ENCODE measurements around the gene AUNIP. TPM values are rescaled to one million over a fixed set of nuclear protein-coding genes. Genes with fewer than 3 reads are reported as not detected.

Gene AUNIP
- total and polyA plus RNA-seq, 2 donors, result 0.59 to 4.5 TPM

DNA sequence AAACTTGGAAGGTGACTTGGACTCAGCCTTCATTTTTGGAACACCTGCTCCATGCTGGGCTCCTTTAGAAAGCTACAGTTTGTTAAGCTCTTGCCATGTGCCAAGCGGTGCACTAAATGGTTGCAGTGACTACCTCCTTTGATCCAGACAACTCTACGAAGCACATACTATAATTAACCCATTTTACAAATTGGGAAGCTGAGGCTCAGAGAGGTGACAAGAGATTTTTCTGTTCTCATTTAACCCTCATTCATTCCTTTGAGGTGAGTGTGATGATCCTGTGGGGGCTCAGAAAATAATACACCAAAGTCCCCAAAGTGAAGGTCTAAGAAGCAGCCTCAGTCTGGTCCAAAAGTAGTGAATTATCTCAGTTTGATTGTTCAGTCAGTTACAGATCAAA is 17.9 kb upstream of the AUNIP start:
- Histone ChIP-seq H3K27me3 (ENCODE audit: control insufficient read depth in 2 of 2, insufficient read depth in 1 of 2, low read length in 1 of 2) (peaks cover 7 to 27% of the 10 kb centered on the region in 2 donors), H3K4me1 (ENCODE audit: control insufficient read depth in 2 of 2, insufficient read depth in 2 of 2, low read length in 2 of 2) (peaks cover 11 to 16% of the 10 kb centered on the region in 2 donors), H3K4me3 (ENCODE audit: low read length in 2 of 2) (no peak overlapping the region), H3K27ac (ENCODE audit: low read depth in 1 of 2, low read length in 1 of 2) (no peak overlapping the region), H3K9me3 (ENCODE audit: control insufficient read depth in 2 of 2, insufficient read depth in 1 of 2, low read length in 1 of 2) (peaks cover 0 to 8% of the 10 kb centered on the region in 2 donors), H3K36me3 (ENCODE audit: control insufficient read depth in 2 of 2, insufficient read depth in 2 of 2, low read length in 1 of 2) (no peaks in the 10 kb centered on the region)
- no peak for DNase-seq (ENCODE audit: low read depth in 6 of 9, low spot score in 9 of 9)
- 92% methylated on average over 2 of the region's 2 CpGs for WGBS

- Histone ChIP-seq H3K4me1 (ENCODE audit: control insufficient read depth in 2 of 2, insufficient read depth in 2 of 2, low read length in 2 of 2) (peaks cover 11 to 18% of the 10 kb centered on the region in 2 donors), H3K4me3 (ENCODE audit: low read length in 2 of 2) (no peak overlapping the region), H3K27ac (ENCODE audit: low read depth in 1 of 2, low read length in 1 of 2) (no peak overlapping the region), H3K27me3 (ENCODE audit: control insufficient read depth in 2 of 2, insufficient read depth in 1 of 2, low read length in 1 of 2) (peaks cover 7 to 27% of the 10 kb centered on the region in 2 donors), H3K36me3 (ENCODE audit: control insufficient read depth in 2 of 2, insufficient read depth in 2 of 2, low read length in 1 of 2) (no peaks in the 10 kb centered on the region), H3K9me3 (ENCODE audit: control insufficient read depth in 2 of 2, insufficient read depth in 1 of 2, low read length in 1 of 2) (peaks cover 0 to 10% of the 10 kb centered on the region in 2 donors)
- 86% methylated on average over 2 of the region's 2 CpGs for WGBS
- DNase-seq (ENCODE audit: low read depth in 6 of 9, low spot score in 9 of 9), result no peak
These were observed 17.4 kb upstream of the AUNIP start for GRCh38 chr1:25876693-25877077.

DNA sequence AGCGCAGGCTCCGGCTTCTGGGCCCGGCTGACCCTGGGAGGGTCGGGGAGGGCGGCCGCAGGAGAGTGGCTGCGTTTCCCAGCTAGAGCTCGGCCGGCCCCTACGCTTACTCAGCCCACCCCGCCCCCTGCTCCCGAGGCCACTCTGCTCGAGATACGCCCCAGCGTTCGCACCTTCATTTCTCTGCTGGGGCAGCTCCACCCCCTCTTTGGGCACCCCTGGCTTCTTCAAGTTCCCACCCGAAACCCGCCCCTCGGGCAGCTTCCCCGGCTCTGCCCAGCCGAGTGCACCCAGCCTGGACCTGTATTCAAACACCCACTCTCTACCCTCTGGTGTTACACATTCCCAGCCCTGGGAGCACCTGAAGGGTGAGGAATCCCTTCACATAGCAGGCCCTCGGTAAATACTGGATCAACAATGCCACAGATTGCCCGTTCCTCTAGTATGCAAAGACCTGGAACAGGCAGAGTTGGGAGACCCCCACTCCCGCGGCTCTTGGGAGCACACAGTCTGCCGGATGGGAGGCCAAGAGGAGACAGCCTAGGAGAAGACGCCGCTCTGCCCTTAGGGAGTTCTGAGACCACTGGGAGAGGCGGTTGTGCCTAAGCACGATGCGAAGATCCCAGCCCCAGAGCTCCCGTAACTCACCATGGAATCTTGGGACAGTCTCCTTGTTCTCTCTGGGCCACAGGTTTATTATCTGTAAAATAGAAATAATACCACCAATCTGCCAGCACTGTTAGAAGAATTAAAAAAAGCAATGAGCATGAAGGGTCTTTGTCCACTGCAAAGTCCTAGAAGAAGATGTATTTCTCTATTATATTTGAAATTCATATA is 16.8 kb upstream of the AUNIP start:
- H3K9me3 ChIP-seq (ENCODE audit: control insufficient read depth in 2 of 2, insufficient read depth in 1 of 2, low read length in 1 of 2), result peaks cover 0 to 10% of the 10 kb centered on the region in 2 donors
- H3K4me3 ChIP-seq (ENCODE audit: low read length in 2 of 2), result peak overlapping the region; percentile 26 to 64
- H3K27ac ChIP-seq (ENCODE audit: low read depth in 1 of 2, low read length in 1 of 2), result peak overlapping the region in 1 of 2 donors; percentile 53
- peaks cover 7 to 27% of the 10 kb centered on the region in 2 donors for H3K27me3 ChIP-seq (ENCODE audit: control insufficient read depth in 2 of 2, insufficient read depth in 1 of 2, low read length in 1 of 2)
- 41% methylated on average over 32 of the region's 32 CpGs for WGBS
- no peaks in the 10 kb centered on the region for H3K36me3 ChIP-seq (ENCODE audit: control insufficient read depth in 2 of 2, insufficient read depth in 2 of 2, low read length in 1 of 2)
- H3K4me1 ChIP-seq (ENCODE audit: control insufficient read depth in 2 of 2, insufficient read depth in 2 of 2, low read length in 2 of 2), result peaks cover 11 to 24% of the 10 kb centered on the region in 2 donors
- no peak for DNase-seq (ENCODE audit: low read depth in 6 of 9, low spot score in 9 of 9)

GRCh38 chr1:25875154-25875855 is 16.0 kb upstream of the AUNIP start, which contains the start of gene PAQR7:
TSS of gene PAQR7 (minus strand) at chr1:25875708. CDS start at chr1:25863839, 11,869 bp downstream.
- Histone ChIP-seq H3K9me3 (ENCODE audit: control insufficient read depth in 2 of 2, insufficient read depth in 1 of 2, low read length in 1 of 2) (peaks cover 0 to 10% of the 10 kb centered on the region in 2 donors), H3K27me3 (ENCODE audit: control insufficient read depth in 2 of 2, insufficient read depth in 1 of 2, low read length in 1 of 2) (peaks cover 7 to 27% of the 10 kb centered on the region in 2 donors), H3K36me3 (ENCODE audit: control insufficient read depth in 2 of 2, insufficient read depth in 2 of 2, low read length in 1 of 2) (no peaks in the 10 kb centered on the region), H3K4me1 (ENCODE audit: control insufficient read depth in 2 of 2, insufficient read depth in 2 of 2, low read length in 2 of 2) (peaks cover 11 to 26% of the 10 kb centered on the region in 2 donors), H3K4me3 (ENCODE audit: low read length in 2 of 2) (peak within 1 kb of the TSS; percentile 40 to 64), H3K27ac (ENCODE audit: low read depth in 1 of 2, low read length in 1 of 2) (peak within 1 kb of the TSS in 1 of 2 donors; percentile 81)
- WGBS, result under 1% methylated on average over 75 of the region's 75 CpGs
- peak in 7 of 9 donors; percentile 26 to 73 (median 43) for DNase-seq (ENCODE audit: low read depth in 6 of 9, low spot score in 9 of 9)

DNA sequence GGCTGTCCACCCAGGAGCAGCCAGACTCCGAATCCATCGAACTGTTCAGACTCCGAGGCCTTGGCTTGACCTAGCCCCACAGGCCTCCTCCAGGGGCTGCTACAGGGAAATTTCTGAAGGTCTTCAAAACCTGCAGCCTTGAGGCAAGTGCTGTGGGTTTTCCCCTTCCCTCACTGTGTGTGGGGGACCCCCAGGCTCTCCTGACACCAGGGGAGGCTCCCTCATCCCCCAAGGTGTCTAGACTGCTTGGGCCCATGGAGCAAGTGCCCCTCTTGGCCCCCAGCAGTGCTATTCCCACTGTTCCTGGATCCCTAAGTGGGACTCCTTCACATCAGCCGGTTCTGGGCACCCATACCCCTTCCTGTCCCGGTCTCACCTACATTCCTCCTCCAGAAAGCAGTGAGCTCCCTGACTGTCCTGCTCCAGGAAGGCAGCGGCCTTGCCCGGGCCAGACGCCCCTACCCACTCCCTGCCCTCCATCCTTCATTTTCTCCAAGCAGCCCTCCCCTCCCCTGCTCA is 15.4 kb upstream of the AUNIP start:
- Histone ChIP-seq H3K27me3 (ENCODE audit: control insufficient read depth in 2 of 2, insufficient read depth in 1 of 2, low read length in 1 of 2) (peaks cover 7 to 27% of the 10 kb centered on the region in 2 donors), H3K9me3 (ENCODE audit: control insufficient read depth in 2 of 2, insufficient read depth in 1 of 2, low read length in 1 of 2) (peaks cover 0 to 10% of the 10 kb centered on the region in 2 donors), H3K27ac (ENCODE audit: low read depth in 1 of 2, low read length in 1 of 2) (peak overlapping the region in 1 of 2 donors; percentile 81), H3K4me1 (ENCODE audit: control insufficient read depth in 2 of 2, insufficient read depth in 2 of 2, low read length in 2 of 2) (peaks cover 11 to 26% of the 10 kb centered on the region in 2 donors), H3K36me3 (ENCODE audit: control insufficient read depth in 2 of 2, insufficient read depth in 2 of 2, low read length in 1 of 2) (no peaks in the 10 kb centered on the region), H3K4me3 (ENCODE audit: low read length in 2 of 2) (peak overlapping the region; percentile 40 to 64)
- 41% methylated on average over 8 of the region's 8 CpGs for WGBS
- no peak for DNase-seq (ENCODE audit: low read depth in 6 of 9, low spot score in 9 of 9)

- peaks cover 11 to 26% of the 10 kb centered on the region in 2 donors for H3K4me1 ChIP-seq (ENCODE audit: control insufficient read depth in 2 of 2, insufficient read depth in 2 of 2, low read length in 2 of 2)
- DNase-seq (ENCODE audit: low read depth in 6 of 9, low spot score in 9 of 9), result no peak
- peaks cover 7 to 27% of the 10 kb centered on the region in 2 donors for H3K27me3 ChIP-seq (ENCODE audit: control insufficient read depth in 2 of 2, insufficient read depth in 1 of 2, low read length in 1 of 2)
- H3K9me3 ChIP-seq (ENCODE audit: control insufficient read depth in 2 of 2, insufficient read depth in 1 of 2, low read length in 1 of 2), result peaks cover 0 to 10% of the 10 kb centered on the region in 2 donors
- H3K27ac ChIP-seq (ENCODE audit: low read depth in 1 of 2, low read length in 1 of 2), result no peak overlapping the region
- H3K4me3 ChIP-seq (ENCODE audit: low read length in 2 of 2), result no peak overlapping the region
- 98% methylated on average over 3 of the region's 3 CpGs for WGBS
- H3K36me3 ChIP-seq (ENCODE audit: control insufficient read depth in 2 of 2, insufficient read depth in 2 of 2, low read length in 1 of 2), result no peaks in the 10 kb centered on the region
These were observed 15.0 kb upstream of the AUNIP start for GRCh38 chr1:25874209-25874608.

DNA sequence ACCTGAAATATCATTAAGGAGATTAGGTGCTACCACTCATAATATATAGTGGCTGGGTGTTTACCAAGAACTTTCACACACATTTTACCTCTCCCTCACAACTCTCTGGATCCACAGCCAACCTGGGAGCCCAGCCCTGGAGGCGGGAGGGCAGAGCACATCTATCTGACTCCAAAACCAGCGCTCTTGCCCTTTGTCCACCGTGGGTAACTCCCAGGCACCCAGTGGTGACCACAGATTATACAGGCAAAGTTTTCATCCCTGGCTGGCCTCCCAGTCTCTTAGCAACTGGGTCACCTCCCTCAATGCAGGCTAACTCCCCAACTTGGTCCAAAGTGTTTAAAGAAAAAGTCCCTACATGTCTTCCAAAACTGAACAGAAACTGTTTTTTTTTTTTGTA is 13.9 kb upstream of the AUNIP start:
- peaks cover 0 to 10% of the 10 kb centered on the region in 2 donors for H3K9me3 ChIP-seq (ENCODE audit: control insufficient read depth in 2 of 2, insufficient read depth in 1 of 2, low read length in 1 of 2)
- no peak for DNase-seq (ENCODE audit: low read depth in 6 of 9, low spot score in 9 of 9)
- peaks cover 11 to 26% of the 10 kb centered on the region in 2 donors for H3K4me1 ChIP-seq (ENCODE audit: control insufficient read depth in 2 of 2, insufficient read depth in 2 of 2, low read length in 2 of 2)
- no peaks in the 10 kb centered on the region for H3K36me3 ChIP-seq (ENCODE audit: control insufficient read depth in 2 of 2, insufficient read depth in 2 of 2, low read length in 1 of 2)
- peak overlapping the region in 1 of 2 donors; percentile 10 for H3K27ac ChIP-seq (ENCODE audit: low read depth in 1 of 2, low read length in 1 of 2)
- H3K4me3 ChIP-seq (ENCODE audit: low read length in 2 of 2), result no peak overlapping the region
- WGBS, result 97% methylated on average over 3 of the region's 3 CpGs
- H3K27me3 ChIP-seq (ENCODE audit: control insufficient read depth in 2 of 2, insufficient read depth in 1 of 2, low read length in 1 of 2), result peaks cover 7 to 27% of the 10 kb centered on the region in 2 donors

- Histone ChIP-seq H3K4me1 (ENCODE audit: control insufficient read depth in 2 of 2, insufficient read depth in 2 of 2, low read length in 2 of 2) (peaks cover 11 to 26% of the 10 kb centered on the region in 2 donors), H3K9me3 (ENCODE audit: control insufficient read depth in 2 of 2, insufficient read depth in 1 of 2, low read length in 1 of 2) (peaks cover 0 to 10% of the 10 kb centered on the region in 2 donors), H3K36me3 (ENCODE audit: control insufficient read depth in 2 of 2, insufficient read depth in 2 of 2, low read length in 1 of 2) (no peaks in the 10 kb centered on the region), H3K27ac (ENCODE audit: low read depth in 1 of 2, low read length in 1 of 2) (no peak overlapping the region), H3K27me3 (ENCODE audit: control insufficient read depth in 2 of 2, insufficient read depth in 1 of 2, low read length in 1 of 2) (peaks cover 7 to 27% of the 10 kb centered on the region in 2 donors), H3K4me3 (ENCODE audit: low read length in 2 of 2) (no peak overlapping the region)
- no peak for DNase-seq (ENCODE audit: low read depth in 6 of 9, low spot score in 9 of 9)
- WGBS, result 58% methylated on average over 2 of the region's 2 CpGs
These were observed 13.5 kb upstream of the AUNIP start for GRCh38 chr1:25872713-25873112.

Measured in thymus (tissue), 11 donors.